HG03558 (cell line): Measurements from ENCODE around the gene VSTM4.

Experiments used
- ATAC-seq: cut with Tn5 transposase; IDR thresholded peaks from one replicate; pipeline ENCODE4 v1.9.1; 2021; ENCODE audit warnings: moderate number of reproducible peaks; ENCODE audit not compliant: unreplicated experiment; ENCODE audit errors: extremely low read depth

Gene VSTM4, protein sequence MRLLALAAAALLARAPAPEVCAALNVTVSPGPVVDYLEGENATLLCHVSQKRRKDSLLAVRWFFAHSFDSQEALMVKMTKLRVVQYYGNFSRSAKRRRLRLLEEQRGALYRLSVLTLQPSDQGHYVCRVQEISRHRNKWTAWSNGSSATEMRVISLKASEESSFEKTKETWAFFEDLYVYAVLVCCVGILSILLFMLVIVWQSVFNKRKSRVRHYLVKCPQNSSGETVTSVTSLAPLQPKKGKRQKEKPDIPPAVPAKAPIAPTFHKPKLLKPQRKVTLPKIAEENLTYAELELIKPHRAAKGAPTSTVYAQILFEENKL

GRCh38 chr10:49115015-49115795 is at the start of gene VSTM4:
Gene VSTM4, minus strand, starts transcription at chr10:49115522. Its CDS starts 37 bp downstream, at chr10:49115485.
- no peak for ATAC-seq

DNA sequence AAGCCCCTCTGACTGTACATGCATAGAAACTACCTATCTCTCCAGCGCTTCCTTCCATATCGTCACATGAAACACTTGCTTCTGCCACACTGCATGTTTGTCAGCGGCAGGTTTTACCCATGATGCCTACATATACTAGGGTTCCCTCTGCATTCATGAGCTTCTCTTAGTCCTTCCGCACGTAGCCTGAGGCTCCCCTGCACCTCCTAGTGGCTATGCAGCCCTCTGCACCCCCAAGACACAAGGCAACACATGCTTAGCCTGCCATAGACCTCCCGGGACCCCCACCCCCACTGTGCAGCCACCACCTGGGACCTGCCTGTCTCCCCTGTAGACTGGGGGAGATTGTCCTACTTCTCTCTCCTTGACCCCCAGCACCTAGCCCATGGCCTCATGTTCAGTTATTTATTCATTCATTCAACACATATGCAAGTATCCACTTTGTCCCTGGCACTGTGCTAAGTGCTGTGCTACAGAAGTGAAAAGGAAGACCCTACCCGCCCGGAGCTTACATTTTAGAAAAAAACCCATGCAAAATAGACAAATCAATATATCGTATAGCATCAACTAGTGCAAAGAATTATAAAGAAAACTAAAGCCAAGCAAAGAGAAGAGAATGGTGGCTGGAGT is 49.4 kb upstream of the VSTM4 start:
- ATAC-seq, result peak; percentile 83

DNA sequence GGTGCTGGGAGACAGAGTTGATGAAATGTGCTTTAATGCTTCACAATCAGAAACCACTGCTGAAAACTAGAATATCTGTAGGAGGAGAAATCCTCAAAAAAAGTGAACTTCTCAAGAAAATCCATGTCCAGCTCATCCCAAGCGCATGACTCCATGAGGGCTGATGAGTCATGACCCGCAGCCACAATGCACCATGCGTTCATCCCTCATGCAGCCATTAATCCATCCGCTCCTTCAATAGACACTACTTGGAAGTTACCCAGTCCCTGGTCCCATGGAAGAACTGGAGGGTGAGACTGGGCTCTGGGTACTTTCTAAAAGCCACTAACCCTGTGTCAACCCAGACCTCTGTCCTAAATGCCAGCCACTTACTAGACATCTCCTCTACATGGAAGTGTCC is 48.4 kb upstream of the VSTM4 start:
- ATAC-seq, result no peak

GRCh38 chr10:49162761-49163310 is 47.5 kb upstream of the VSTM4 start:
- no peak for ATAC-seq

- no peak for ATAC-seq
These were observed 46.7 kb upstream of the VSTM4 start for GRCh38 chr10:49162063-49162462.

- no peak for ATAC-seq
These were observed 46.2 kb upstream of the VSTM4 start for GRCh38 chr10:49161411-49161997.

GRCh38 chr10:49160814-49161213 is 45.5 kb upstream of the VSTM4 start:
- no peak for ATAC-seq

DNA sequence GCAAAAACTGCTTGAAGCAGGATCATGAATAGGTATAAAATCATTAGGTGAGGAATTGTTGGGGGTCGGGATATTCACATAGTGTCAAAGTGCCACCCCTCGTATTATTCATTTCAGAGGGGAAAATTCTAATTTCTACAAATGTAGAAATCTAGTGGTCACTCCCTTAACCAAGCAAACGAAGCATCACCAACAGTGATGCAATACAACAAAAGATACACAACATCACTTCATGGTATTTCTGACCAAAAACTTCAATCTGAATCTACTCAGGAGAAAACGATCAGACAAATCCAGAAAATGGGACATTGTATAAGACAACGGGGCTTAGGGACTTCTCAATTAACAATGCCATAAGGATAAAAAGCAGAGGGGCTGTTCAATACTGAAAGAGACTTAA is 44.8 kb upstream of the VSTM4 start:
- ATAC-seq, result no peak

GRCh38 chr10:49158915-49159314 is 43.6 kb upstream of the VSTM4 start:
- ATAC-seq, result no peak

DNA sequence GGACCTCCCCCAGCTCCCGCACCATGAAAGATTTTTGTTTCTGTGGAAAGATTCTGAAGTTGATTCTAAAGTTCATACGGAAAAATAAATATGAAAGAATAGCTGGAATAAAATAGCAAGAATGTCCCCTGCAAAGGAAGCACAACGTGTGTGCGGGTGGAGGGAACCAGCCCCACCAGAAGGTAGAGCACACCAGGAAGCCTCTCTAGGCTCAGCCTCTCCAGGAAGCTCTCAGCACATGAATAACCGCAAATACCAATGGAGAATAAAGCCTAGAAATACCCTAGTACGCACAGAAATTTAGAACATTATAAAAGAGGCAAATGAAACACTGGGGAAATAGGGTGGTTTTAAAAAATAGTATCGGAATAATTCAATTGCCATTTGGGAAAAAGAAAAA is 43.1 kb upstream of the VSTM4 start:
- ATAC-seq, result no peak

- ATAC-seq, result no peak
These were observed 41.9 kb upstream of the VSTM4 start for GRCh38 chr10:49157229-49157628.

DNA sequence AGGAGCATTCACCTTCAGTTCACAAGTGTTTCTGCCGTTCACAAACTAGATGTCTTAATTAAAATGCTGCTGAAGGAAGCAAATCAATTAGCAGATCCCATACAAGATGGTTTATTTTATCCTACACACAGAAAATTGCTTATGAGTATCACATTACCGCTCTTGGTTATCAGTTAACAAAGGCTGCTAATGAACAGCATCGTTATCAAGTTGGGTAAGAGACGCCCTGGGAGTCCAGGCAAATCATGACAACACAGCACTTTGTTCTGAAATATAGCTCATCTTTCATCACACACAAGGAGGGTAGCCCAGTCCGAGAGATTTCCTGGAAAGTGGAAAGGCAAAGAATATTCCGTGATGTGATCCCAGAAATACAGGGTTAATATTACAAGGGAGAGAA is 39.3 kb upstream of the VSTM4 start:
- ATAC-seq, result no peak

- ATAC-seq, result no peak
These were observed 38.6 kb upstream of the VSTM4 start for GRCh38 chr10:49153971-49154370.

DNA sequence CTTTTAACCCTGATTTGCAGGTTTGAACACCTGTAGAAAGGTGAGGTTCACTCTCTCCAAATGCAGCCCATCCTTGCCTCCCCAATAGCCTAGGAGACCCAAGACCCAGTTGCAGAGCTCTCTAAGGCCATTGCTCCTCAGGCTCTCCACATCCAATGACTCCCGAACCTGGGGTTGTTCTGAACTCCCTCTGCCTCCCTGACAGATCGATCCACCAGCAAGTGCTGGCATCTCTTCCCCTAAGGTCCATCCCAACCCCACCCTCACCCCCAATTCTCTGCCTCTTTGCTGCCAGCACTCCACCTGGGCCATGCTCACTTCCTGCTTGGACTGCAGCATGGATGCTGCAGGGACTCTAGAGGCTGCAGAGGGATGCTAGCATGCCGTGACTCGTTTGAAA is 37.8 kb upstream of the VSTM4 start:
- no peak for ATAC-seq

GRCh38 chr10:49152663-49153062 is 37.3 kb upstream of the VSTM4 start:
- ATAC-seq, result no peak

GRCh38 chr10:49152037-49152436 is 36.7 kb upstream of the VSTM4 start:
- no peak for ATAC-seq

DNA sequence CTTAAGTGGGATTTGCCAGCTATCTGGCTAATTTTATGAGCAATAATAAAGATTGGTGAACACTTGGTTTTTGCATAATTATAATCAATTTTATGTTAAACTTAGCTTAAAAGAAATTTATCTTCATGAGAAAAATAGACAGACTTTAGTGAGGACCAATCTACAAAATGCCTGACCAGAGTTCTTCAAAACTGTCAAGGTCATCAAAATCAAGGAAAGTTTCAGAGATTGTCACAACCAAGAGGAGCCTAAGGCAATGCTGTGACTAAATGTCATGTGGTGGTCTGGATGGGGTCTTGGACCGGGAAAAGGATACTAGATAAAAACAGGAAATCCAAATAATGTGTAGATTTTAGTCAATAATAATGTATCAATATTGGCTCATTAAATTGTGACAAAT is 36.2 kb upstream of the VSTM4 start:
- ATAC-seq, result no peak

DNA sequence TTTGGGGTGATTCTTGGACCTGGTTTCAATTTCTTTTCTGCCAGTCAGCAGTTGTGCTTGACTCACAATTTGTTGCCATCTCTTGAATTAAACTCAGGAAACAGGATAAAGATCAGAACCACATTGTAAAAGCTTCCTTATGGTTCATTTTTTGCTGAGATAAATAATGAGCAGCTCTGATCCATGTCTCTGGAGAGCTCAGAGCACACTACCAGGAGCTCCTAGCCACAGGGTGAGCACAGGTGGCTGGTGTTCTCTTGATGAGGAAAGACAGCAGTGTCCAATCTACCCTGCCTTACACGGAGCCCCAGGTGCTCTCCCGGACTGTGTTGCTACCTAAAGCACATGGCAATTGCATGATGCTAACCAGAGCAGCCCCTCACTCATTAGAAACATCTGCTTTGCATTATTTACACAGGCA is 35.7 kb upstream of the VSTM4 start:
- no peak for ATAC-seq

DNA sequence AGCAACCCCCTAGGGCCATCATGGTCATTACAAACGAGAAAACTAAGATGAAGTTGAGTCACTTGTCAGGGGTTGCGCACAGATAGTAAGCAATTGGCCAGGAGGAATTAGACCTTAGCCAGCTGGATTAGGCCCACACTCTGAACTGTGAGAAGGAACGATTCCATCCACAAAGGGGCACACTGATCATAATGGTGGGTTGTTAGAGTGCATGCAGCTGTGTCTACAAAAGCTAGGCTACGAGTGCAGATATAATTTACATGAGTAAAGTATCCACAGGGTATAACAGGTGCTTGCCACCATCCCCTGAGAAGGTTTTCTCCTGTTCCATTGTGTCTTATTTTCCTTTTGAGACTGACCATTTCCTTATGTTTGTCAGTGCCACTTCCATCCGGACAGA is 35.1 kb upstream of the VSTM4 start:
- no peak for ATAC-seq

DNA sequence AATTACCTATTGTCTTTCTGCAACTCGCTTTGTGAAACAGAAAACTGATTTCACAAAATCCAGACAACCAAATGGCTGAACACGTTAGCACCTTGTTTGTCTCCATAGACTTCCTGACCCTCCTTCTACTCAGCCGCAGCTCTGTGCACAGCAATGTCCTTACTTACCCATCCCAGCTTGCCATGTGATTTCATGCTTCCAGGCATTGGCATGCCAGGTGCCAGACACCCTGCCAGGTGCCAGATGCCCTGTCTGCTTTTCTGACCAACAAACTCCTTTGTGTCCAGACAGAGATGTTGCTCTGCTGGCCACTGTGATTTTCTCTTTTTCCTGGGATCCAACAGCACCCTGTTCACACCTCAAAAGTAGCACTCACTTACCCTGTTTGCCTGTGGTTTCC is 34.6 kb upstream of the VSTM4 start:
- no peak for ATAC-seq
